GM12874 (cell line): ENCODE data around the gene RAD23A.

Source experiments
- TF ChIP-seq, protein P1 (sequence below): IDR thresholded peaks from 2 replicates; pipeline ENCODE4 v1.5.1; 2011; ENCODE audit warnings: low read depth, mild to moderate bottlenecking, control low read depth, low read length, moderate library complexity; ENCODE audit not compliant: insufficient read depth

Gene RAD23A

DNA sequence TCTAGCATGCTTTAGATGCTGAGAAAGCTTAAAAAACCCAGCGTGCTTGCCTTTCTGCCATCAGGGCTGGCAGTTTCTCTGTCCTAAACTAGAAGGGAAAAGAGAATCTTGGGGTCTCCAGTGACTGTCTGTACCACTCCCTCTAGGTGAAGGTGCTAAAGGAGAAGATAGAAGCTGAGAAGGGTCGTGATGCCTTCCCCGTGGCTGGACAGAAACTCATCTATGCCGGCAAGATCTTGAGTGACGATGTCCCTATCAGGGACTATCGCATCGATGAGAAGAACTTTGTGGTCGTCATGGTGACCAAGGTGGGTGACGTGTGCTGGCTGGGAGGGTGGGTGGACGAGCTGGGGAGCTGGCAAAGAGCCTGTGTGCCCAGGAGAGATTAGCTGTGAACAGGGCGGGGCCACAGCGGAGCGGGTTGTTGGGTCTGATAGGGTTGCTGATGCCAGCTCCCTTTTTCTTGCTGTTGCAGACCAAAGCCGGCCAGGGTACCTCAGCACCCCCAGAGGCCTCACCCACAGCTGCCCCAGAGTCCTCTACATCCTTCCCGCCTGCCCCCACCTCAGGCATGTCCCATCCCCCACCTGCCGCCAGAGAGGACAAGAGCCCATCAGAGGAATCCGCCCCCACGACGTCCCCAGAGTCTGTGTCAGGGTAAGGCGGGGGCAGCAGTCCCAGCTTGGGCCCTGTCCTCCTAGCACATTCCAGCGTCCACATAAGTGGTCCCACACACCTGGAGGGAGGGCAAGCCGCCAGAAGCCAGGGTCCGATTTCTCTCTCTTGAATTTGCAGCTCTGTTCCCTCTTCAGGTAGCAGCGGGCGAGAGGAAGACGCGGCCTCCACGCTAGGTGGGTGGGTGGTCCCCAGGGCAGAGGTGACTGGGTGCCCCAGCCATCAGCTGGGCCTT is 2.3 kb downstream of the RAD23A start:
- TF ChIP-seq, protein P1, sequence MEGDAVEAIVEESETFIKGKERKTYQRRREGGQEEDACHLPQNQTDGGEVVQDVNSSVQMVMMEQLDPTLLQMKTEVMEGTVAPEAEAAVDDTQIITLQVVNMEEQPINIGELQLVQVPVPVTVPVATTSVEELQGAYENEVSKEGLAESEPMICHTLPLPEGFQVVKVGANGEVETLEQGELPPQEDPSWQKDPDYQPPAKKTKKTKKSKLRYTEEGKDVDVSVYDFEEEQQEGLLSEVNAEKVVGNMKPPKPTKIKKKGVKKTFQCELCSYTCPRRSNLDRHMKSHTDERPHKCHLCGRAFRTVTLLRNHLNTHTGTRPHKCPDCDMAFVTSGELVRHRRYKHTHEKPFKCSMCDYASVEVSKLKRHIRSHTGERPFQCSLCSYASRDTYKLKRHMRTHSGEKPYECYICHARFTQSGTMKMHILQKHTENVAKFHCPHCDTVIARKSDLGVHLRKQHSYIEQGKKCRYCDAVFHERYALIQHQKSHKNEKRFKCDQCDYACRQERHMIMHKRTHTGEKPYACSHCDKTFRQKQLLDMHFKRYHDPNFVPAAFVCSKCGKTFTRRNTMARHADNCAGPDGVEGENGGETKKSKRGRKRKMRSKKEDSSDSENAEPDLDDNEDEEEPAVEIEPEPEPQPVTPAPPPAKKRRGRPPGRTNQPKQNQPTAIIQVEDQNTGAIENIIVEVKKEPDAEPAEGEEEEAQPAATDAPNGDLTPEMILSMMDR, result no peak

DNA sequence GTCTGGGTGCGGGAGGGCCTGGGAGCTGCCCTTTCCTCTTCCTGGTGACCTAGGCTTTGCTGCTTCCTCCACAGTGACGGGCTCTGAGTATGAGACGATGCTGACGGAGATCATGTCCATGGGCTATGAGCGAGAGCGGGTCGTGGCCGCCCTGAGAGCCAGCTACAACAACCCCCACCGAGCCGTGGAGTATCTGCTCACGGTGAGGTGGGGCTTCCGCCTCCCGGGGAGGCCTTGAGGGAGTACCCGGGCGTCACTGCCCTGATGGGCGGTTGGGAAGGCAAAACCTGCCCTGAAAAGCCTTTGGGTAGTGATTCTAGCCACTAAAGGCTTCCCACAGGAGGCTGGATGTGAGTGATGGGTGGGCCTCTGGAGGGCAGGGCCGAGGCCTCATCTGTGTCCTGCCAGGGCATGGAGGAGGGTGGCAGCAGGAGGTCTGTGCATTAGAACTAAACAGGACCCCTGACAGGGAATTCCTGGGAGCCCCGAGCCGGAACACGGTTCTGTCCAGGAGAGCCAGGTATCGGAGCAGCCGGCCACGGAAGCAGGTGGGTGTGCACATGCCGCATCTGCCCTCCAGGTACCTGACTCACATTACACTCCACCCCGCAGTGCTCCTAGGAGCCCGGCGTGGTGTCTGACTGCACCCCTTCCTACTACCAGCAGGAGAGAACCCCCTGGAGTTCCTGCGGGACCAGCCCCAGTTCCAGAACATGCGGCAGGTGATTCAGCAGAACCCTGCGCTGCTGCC is 3.1 kb downstream of the RAD23A start:
- TF ChIP-seq, protein P1, result no peak

DNA sequence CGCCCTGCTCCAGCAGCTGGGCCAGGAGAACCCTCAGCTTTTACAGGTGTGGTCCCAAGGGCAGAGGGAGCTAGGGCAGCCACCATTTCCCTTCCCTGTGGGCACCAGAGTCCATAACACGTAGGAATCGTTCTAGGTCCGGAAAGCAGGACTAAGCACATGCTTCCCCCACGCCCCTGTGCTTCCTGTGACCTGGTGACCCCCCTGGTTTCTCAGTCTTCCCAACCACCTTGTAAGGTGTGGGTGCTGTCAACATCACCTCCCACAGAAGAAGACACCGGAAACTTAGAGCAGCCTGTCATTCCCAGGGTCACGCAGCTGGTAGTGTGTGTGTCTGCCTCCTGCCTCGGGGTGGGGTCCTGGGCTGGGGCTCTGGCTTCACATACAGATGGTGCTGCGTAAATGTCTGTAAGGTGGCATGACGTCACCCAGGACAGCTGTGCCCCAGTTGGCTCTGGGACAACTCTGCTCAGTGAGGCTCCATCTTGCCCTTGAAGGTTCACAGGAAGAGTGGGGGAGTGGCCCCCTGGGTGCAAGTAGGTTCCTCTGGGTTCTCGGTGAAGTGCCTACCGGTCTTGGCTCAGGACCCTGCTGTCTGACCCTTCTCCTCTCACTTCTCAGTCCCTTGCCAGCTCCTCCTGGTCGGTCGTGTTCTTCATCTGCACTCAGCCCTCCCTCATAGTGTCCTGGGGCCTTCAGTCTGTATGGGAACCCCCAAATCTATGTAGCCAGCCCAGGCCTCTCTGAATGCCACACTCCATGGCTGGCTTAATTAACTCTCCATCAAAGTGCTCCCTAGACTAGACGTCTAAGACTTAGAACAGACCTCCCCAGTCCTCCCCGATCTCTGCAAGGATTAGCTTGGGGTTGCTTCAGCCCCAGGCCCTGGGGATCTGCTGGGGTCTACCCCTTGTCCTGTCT is 4.0 kb downstream of the RAD23A start:
- TF ChIP-seq, protein P1, result no peak

DNA sequence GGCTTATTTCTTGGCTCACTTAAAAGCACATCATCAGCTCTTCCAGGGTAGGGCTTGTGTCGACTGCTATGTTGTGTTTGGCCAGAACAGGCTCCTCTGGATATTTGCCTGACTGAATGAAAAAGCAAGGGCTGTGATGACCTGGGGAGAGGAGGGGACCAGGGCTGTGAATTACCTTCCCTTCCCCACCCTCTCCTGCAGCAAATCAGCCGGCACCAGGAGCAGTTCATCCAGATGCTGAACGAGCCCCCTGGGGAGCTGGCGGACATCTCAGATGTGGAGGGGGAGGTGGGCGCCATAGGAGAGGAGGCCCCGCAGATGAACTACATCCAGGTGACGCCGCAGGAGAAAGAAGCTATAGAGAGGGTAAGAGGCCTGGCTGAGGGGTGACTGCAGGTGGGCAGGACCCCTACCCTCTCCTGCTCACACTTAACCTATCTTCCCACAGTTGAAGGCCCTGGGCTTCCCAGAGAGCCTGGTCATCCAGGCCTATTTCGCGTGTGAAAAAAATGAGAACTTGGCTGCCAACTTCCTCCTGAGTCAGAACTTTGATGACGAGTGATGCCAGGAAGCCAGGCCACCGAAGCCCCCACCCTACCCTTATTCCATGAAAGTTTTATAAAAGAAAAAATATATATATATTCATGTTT is 7.0 kb downstream of the RAD23A start:
- TF ChIP-seq, protein P1, result no peak

DNA sequence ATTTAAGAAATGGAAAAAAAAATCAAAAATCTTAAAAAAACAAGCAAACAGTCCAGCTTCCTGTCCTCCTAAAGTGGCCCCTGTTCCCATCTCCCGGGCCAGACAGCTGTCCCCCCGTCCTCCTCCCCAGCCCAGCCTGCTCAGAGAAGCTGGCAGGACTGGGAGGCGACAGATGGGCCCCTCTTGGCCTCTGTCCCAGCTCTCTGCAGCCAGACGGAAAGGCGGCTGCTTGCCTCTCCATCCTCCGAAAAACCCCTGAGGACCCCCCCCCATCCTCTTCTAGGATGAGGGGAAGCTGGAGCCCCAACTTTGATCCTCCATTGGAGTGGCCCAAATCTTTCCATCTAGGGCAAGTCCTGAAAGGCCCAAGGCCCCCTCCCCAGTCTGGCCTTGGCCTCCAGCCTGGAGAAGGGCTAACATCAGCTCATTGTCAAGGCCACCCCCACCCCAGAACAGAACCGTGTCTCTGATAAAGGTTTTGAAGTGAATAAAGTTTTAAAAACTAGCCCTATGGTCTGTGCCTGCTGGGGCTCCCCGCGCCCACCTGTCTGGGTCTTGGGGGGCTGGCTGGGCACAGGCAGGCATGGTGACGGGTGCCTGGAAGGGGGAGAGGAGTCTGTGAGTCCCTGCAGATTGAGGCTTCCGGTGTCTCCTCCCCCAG is 7.6 kb downstream of the RAD23A start:
- TF ChIP-seq, protein P1, result no peak

DNA sequence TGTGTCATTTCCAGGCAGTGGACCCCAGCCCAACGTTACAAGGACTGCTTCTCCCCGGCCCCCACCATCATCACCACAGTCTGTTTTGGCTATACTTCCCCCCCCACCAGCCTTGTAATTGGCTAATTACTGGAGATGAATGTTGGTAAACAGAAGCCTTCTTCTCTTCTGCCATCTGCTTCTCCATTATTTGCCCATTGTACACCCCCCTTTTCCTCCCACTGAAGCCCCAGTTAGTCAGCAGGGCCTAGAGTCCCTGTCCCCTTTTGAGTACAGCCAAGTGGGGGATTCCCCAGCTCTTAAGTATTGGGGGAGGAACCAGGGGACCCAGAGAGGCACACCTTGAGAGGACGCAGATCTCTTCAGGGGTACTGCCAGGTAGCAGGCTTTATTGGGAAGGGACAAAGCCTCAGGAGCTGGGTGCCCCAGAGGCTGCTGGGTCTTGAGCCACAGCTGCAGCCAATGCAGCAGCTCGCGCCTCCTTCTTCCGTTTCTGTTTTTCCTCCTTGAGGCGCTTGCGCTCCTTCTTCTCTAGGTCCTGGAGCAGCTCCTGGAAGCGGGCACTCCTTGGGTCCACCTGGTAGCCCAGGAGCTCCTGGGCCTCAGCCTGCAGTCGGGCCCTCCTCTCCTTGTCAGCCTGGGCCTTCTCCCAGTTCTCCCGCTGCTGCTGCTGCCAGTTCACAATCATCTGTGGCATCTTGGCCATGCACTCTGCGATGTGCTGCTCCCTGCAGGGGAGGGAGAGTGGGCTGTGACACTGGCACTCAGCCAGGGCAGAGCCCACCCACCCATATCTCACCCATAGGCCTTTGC is 8.3 kb downstream of the RAD23A start:
- TF ChIP-seq, protein P1, result no peak
